Measurements from ENCODE around the gene ANXA6.

GRCh38 chr5:151191661-151192060, 34.1 kb upstream of the ANXA6 start:
- TF ChIP-seq CTCF (conservative IDR thresholded peaks at IDR 0.05; ENCODE audit: low read depth, low read length) = no peak
- no peak for TF ChIP-seq EZH2 (IDR thresholded peaks at IDR 0.05; ENCODE audit: borderline replicate concordance, low read depth, low read length, poor library complexity, severe bottlenecking)

Measured in A673 (cell line).